Neuronal stem cell (in vitro differentiated cells): ENCODE data around the gene SLC6A1.

Experiments used
- DNase-seq: peaks from one replicate; pipeline ENCODE4 v3.0.0-alpha.2; 2013; ENCODE audit warnings: low spot score
- H2AFZ ChIP-seq: one replicate; pipeline ENCODE4 v1.6.1; 2013; ENCODE audit warnings: mild to moderate bottlenecking, low read length, inconsistent platforms
- H2AK5ac ChIP-seq: 2 replicates; pipeline ENCODE4 v1.6.1; 2013; ENCODE audit warnings: low read depth, mild to moderate bottlenecking, inconsistent platforms, low read length, moderate library complexity, mixed read lengths
- H2BK120ac ChIP-seq: 2 replicates; pipeline ENCODE4 v1.6.1; 2013; ENCODE audit warnings: low read depth, mild to moderate bottlenecking, inconsistent platforms, low read length, moderate library complexity, mixed read lengths
- H2BK12ac ChIP-seq: one replicate; pipeline ENCODE4 v1.6.1; 2013; ENCODE audit warnings: low read length, inconsistent platforms
- H2BK15ac ChIP-seq: 2 replicates; pipeline ENCODE4 v1.6.1; 2013; ENCODE audit warnings: mild to moderate bottlenecking, low read length, inconsistent platforms, mixed read lengths
- H2BK5ac ChIP-seq: one replicate; pipeline ENCODE4 v1.6.1; 2013; ENCODE audit warnings: inconsistent platforms, mild to moderate bottlenecking, low read length, moderate library complexity
- H3K14ac ChIP-seq: one replicate; pipeline ENCODE4 v1.6.1; 2013; ENCODE audit warnings: low read length, inconsistent platforms
- H3K18ac ChIP-seq: 2 replicates; pipeline ENCODE4 v1.6.1; 2013; ENCODE audit warnings: low read length, inconsistent platforms
- H3K23ac ChIP-seq: 2 replicates; pipeline ENCODE4 v1.6.1; 2013; ENCODE audit warnings: low read depth, mild to moderate bottlenecking, mixed read lengths, low read length, inconsistent platforms; ENCODE audit not compliant: poor library complexity
- H3K27ac ChIP-seq: replicated peaks from 3 replicates; pipeline ENCODE4 v1.5.1; 2013; ENCODE audit warnings: low read length, inconsistent platforms
- H3K27me3 ChIP-seq, 3 experiments: 2 replicates each; pipeline ENCODE4 v1.6.1; 2013; ENCODE audit warnings: low read length in 3 of 3, mild to moderate bottlenecking in 2 of 3, inconsistent platforms in 1 of 3, low read depth in 1 of 3, mixed read lengths in 1 of 3, moderate library complexity in 1 of 3; ENCODE audit not compliant: control insufficient read depth in 3 of 3, insufficient read depth in 3 of 3
- H3K36me3 ChIP-seq, 2 donors: replicated peaks in 1 of 2; 2 replicates each; pipeline ENCODE4 v1.6.1; 2013; ENCODE audit warnings: low read length in 2 of 2; ENCODE audit not compliant: control insufficient read depth in 2 of 2, insufficient read depth in 2 of 2
- H3K4ac ChIP-seq: 2 replicates; pipeline ENCODE4 v1.6.1; 2013; ENCODE audit warnings: inconsistent platforms, mild to moderate bottlenecking, low read length, moderate library complexity
- H3K4me1 ChIP-seq, 2 donors: 1 replicate in 1 of 2; 2 replicates in 1 of 2; pipeline ENCODE4 v1.6.1; 2013; ENCODE audit warnings: low read length in 2 of 2, low read depth in 1 of 2; ENCODE audit not compliant: control insufficient read depth in 2 of 2, insufficient read depth in 1 of 2
- H3K4me2 ChIP-seq: one replicate; pipeline ENCODE4 v1.6.1; 2013; ENCODE audit warnings: mild to moderate bottlenecking, low read length, inconsistent platforms; ENCODE audit not compliant: insufficient read depth, poor library complexity, severe bottlenecking
- H3K4me3 ChIP-seq, 2 donors: 2 replicates each; pipeline ENCODE4 v1.5.1; 2013; ENCODE audit warnings: low read length in 2 of 2, mild to moderate bottlenecking in 2 of 2, inconsistent platforms in 1 of 2, moderate library complexity in 1 of 2
- H3K79me1 ChIP-seq: one replicate; pipeline ENCODE4 v1.6.1; 2013; ENCODE audit warnings: low read depth, mild to moderate bottlenecking, inconsistent platforms, low read length, moderate library complexity
- H3K9ac ChIP-seq: one replicate; pipeline ENCODE4 v1.6.1; 2013; ENCODE audit warnings: mild to moderate bottlenecking, low read depth, low read length, inconsistent platforms; ENCODE audit not compliant: poor library complexity
- H3K9me3 ChIP-seq, 2 donors: replicated peaks in 1 of 2; 2 replicates each; pipeline versions ENCODE3 to v1.6.1; 2013; ENCODE audit warnings: low read length in 2 of 2, mild to moderate bottlenecking in 2 of 2, inconsistent platforms in 1 of 2, low read depth in 1 of 2, mixed read lengths in 1 of 2, moderate library complexity in 1 of 2; ENCODE audit not compliant: control insufficient read depth in 2 of 2, insufficient read depth in 1 of 2
- H4K8ac ChIP-seq: one replicate; pipeline ENCODE4 v1.6.1; 2013; ENCODE audit warnings: low read depth, mild to moderate bottlenecking, inconsistent platforms, low read length, moderate library complexity
- H4K91ac ChIP-seq: one replicate; pipeline ENCODE4 v1.6.1; 2013; ENCODE audit warnings: low read length, low read depth, mild to moderate bottlenecking, inconsistent platforms; ENCODE audit not compliant: poor library complexity
- WGBS, 2 donors: extraction: QIAGEN DNeasy Blood & Tissue Kit; methylation state at CpG; one replicate each; pipeline ENCODE4 v1.1.7; 2013; ENCODE audit warnings: missing lambda C conversion rate in 2 of 2, mixed read lengths in 1 of 2; ENCODE audit not compliant: insufficient read length in 2 of 2, insufficient replicate concordance in 1 of 2; ENCODE audit errors: extremely low coverage in 2 of 2; 5-methylcytosine and 5-hydroxymethylcytosine counted together

SLC6A1 gene

DNA sequence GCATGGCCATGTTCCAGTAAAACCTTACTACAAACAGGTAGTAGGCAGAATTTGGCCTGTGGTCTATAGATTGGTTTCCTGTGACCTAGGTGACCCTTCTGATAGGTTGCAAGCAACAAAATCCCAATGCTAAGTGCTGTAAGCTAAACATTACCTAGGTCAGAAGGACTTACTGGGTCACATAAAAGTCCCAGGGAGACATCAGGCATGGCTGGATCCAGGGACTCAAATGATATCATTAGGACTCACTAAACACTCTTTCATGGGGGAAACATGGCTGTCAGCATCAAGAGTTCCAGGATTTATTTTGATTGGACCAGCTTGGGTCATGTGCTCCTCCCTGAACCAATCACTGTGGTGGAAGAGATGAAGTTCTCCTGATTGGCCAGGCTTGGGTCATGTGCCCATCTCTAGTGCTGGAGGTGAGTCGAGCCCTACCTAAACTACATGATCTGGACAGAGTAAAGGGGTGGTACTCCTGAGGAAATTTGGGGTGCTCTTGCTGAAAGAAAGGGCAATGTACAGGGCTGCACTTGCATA is 16.8 kb upstream of the SLC6A1 start:
- Histone ChIP-seq H2AK5ac (no peak overlapping the region), H3K4me3 (no peak overlapping the region), H3K27ac (no peak overlapping the region), H2BK15ac (no peak overlapping the region), H3K4ac (no peak overlapping the region), H3K9me3 (no peaks in the 10 kb centered on the region), H3K36me3 (no peaks in the 10 kb centered on the region), H2AFZ (no peak overlapping the region), H3K23ac (no peak overlapping the region), H2BK5ac (no peak overlapping the region), H3K4me2 (no peak overlapping the region), H2BK12ac (no peak overlapping the region), H3K4me1 (peaks cover 0 to 7% of the 10 kb centered on the region in 2 donors), H3K9ac (no peak overlapping the region), H3K27me3 (peaks cover 0 to 4% (median 0%) of the 10 kb centered on the region in 3 experiments), H2BK120ac (no peak overlapping the region), H3K79me1 (no peaks in the 10 kb centered on the region), H4K8ac (no peak overlapping the region), H4K91ac (no peak overlapping the region), H3K14ac (no peak overlapping the region), H3K18ac (no peak overlapping the region)
- DNase-seq = no peak
- no CpG with 5 or more reads among the region's 1 CpG for WGBS, 2 donors

DNA sequence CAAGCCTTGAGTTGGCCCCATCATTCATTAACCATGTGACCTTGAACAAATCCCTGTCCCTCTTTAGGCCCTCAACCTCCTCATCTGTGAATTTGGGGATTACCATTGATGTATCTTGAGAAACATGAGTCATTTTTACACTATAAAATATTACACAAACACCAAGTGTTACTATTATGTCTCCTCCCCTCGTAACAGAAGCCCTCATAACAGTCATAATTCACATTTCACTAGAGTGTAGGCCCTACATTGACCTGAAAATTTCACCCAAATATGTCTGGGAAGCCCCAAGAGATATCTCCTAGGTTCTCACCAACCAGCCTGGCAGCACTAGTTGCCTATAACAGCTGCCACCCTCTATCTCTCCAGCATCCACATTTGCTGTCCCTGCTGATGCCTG is 15.8 kb upstream of the SLC6A1 start:
- Histone ChIP-seq H3K4me3 (no peak overlapping the region), H3K27me3 (peaks cover 0 to 4% (median 0%) of the 10 kb centered on the region in 3 experiments), H2BK120ac (no peak overlapping the region), H2BK5ac (no peak overlapping the region), H3K14ac (no peak overlapping the region), H3K4me2 (no peak overlapping the region), H3K9me3 (no peaks in the 10 kb centered on the region), H3K18ac (no peak overlapping the region), H3K9ac (no peak overlapping the region), H4K8ac (no peak overlapping the region), H3K36me3 (no peaks in the 10 kb centered on the region), H3K4me1 (peaks cover 0 to 7% of the 10 kb centered on the region in 2 donors), H4K91ac (no peak overlapping the region), H3K4ac (no peak overlapping the region), H2BK12ac (no peak overlapping the region), H3K79me1 (no peaks in the 10 kb centered on the region), H2BK15ac (no peak overlapping the region), H2AK5ac (no peak overlapping the region), H2AFZ (no peak overlapping the region), H3K23ac (no peak overlapping the region), H3K27ac (no peak overlapping the region)
- no CpG with 5 or more reads among the region's 1 CpG for WGBS, 2 donors
- no peak for DNase-seq

DNA sequence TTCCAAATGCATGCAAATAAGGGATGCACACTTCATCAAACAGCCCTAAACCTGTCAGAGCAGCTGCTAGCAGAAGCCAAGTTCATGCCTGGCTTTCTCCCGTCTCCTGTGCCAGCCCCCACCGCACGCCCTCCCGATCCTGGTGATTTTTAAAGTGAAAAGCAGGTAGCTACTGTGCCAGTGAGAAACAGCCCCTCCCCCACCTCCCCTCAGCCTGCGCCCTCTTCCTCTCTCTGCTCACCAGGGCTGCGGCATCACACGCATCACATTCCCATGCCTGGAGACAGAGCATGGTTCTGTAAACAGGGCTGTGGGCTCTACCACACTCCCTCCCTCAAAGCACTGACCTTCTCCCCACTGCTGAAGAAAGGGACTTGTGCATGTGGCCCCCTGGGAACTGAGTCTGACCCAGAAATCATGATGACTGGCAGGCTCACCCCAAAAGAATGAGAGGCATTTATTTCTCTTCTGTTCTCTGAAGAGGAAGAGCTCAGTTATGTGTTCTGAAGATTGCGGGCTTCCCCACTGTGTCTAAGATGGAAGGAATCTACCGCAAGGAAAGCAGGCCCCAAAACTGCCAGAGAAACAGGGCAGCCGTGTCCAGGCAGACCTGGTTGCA is 14.5 kb upstream of the SLC6A1 start:
- no peak for DNase-seq
- no peak overlapping the region for H3K23ac ChIP-seq
- H3K14ac ChIP-seq = no peak overlapping the region
- H2BK120ac ChIP-seq = no peak overlapping the region
- peaks cover 0 to 4% (median 0%) of the 10 kb centered on the region in 3 experiments for H3K27me3 ChIP-seq
- WGBS, 2 donors = no CpG with 5 or more reads among the region's 10 CpGs
- no peaks in the 10 kb centered on the region for H3K9me3 ChIP-seq
- no peak overlapping the region for H2AFZ ChIP-seq
- H2AK5ac ChIP-seq = no peak overlapping the region
- H3K9ac ChIP-seq = peak overlapping the region; percentile 68
- no peaks in the 10 kb centered on the region for H3K79me1 ChIP-seq
- H2BK5ac ChIP-seq = peak overlapping the region; percentile 14
- H2BK12ac ChIP-seq = no peak overlapping the region
- no peak overlapping the region for H3K4me2 ChIP-seq
- H3K4ac ChIP-seq = no peak overlapping the region
- no peak overlapping the region for H3K18ac ChIP-seq
- H3K4me3 ChIP-seq = no peak overlapping the region
- H3K36me3 ChIP-seq = no peaks in the 10 kb centered on the region
- no peak overlapping the region for H4K91ac ChIP-seq
- no peak overlapping the region for H3K27ac ChIP-seq
- no peak overlapping the region for H2BK15ac ChIP-seq
- H3K4me1 ChIP-seq = peaks cover 0 to 7% of the 10 kb centered on the region in 2 donors
- no peak overlapping the region for H4K8ac ChIP-seq

DNA sequence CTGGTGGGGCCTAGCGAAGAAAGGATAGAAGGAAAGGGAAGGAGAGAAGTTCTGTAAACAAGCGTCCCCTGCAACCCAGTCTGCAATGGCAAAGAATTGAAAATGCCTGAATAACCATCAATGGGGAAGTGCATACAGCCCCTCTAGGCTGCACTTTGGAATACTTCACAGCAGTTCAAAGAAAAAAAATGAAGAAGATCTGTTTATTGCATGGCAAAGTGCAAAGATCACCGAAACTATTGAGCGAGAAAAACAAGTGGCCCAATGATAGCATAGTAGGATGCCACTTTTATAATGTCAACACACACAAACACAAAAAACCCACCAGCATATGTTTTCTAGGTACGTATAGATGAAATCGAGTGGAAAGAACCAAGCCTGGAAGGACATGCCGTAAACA is 13.6 kb upstream of the SLC6A1 start:
- Histone ChIP-seq H3K4me1 (peaks cover 0 to 7% of the 10 kb centered on the region in 2 donors), H3K4me3 (no peak overlapping the region), H2BK5ac (no peak overlapping the region), H2BK12ac (no peak overlapping the region), H2BK15ac (no peak overlapping the region), H3K79me1 (no peaks in the 10 kb centered on the region), H2BK120ac (no peak overlapping the region), H2AK5ac (no peak overlapping the region), H3K23ac (no peak overlapping the region), H2AFZ (no peak overlapping the region), H4K91ac (no peak overlapping the region), H3K27me3 (no peaks in the 10 kb centered on the region), H3K36me3 (no peaks in the 10 kb centered on the region), H3K18ac (no peak overlapping the region), H3K9me3 (no peaks in the 10 kb centered on the region), H4K8ac (no peak overlapping the region), H3K27ac (no peak overlapping the region), H3K4ac (no peak overlapping the region), H3K14ac (no peak overlapping the region), H3K9ac (no peak overlapping the region), H3K4me2 (no peak overlapping the region)
- WGBS, 2 donors = no CpG with 5 or more reads among the region's 7 CpGs
- DNase-seq = no peak
